GM10847 (cell line): ENCODE results near the gene SCAMP2.

Experiments used
- POLR2A ChIP-seq: IDR thresholded peaks from 2 replicates; pipeline ENCODE4 v1.6.1; 2011; ENCODE audit not compliant: insufficient read length; ENCODE audit errors: extremely low read depth

SCAMP2 gene

DNA sequence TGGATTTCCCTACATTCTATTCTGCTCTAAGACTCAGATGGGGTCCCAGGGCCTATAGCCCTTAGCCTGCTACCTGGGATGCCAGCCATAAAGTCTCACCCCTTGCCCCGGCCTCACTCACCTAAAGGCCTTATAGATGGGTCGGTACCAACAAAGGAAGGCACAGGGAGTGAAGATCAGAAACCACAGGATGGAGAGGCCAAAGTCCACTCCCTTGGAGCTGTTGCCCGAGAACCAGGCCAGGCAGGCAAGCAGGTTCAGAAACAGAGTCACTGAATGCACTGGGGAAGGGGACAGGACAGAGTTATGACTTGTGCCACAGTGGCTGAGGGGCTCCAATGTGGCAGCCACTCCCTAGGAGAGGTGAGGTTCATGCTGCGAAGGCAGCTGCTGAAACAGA lies 22.8 kb downstream of the SCAMP2 start:
- no peak for TF ChIP-seq POLR2A

DNA sequence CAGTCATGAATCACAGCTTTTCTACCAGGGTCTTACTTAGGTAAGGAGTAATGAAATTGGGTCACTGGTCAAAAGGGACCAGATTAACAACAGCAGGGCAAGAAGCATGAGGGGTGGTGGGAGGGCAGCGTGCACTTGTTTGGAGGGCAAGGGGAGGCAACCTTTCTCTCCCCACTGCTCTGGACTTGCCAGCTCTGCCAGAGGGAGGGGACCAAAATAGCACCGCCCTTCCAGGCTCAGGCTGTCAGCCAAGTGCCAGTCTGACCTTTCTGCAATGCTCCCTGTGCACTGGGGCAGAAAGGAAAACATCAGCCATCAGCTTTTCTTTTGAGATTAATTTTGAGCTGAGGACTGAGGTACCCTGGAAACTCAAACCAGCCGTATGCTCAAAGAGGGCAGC lies 25.7 kb downstream of the SCAMP2 start:
- no peak for TF ChIP-seq POLR2A

DNA sequence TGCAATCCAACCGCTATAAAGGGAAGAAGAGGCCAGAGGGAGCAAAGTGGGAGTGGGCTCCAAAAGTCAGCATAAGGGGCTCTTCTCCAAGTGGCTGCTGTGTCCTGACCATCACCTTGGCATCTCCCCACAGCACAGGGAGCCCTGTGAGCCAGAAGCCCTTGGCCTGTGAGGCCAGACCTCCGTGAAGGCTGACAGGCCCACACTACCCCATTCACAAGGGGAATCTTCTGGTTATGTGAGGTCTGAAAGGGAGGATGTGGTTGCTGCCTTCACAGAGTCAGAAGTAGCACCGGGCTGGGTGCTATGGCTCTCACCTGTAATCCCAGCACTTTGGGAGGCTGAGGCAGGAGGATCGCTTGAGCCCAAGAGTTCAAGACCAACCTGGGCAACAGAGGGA lies 27.6 kb downstream of the SCAMP2 start:
- TF ChIP-seq POLR2A, result no peak

DNA sequence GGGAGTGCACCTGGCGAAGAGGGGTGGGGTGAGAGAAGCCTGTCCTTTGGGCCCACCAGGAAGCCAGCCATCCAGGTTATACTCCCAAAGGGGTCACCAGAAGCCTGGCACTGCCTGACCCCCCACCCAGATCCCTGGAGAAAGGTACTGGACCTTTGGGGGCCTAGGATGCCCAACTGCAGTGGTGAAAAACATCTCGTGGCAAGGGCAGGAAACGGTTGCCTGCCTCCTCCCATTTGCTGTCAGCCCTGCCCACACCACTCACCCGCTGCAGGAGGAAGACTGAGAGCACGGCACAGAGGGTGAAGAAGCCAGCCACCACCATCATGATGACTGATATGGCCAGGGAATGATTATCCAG lies 28.0 kb downstream of the SCAMP2 start:
- TF ChIP-seq POLR2A, result no peak

DNA sequence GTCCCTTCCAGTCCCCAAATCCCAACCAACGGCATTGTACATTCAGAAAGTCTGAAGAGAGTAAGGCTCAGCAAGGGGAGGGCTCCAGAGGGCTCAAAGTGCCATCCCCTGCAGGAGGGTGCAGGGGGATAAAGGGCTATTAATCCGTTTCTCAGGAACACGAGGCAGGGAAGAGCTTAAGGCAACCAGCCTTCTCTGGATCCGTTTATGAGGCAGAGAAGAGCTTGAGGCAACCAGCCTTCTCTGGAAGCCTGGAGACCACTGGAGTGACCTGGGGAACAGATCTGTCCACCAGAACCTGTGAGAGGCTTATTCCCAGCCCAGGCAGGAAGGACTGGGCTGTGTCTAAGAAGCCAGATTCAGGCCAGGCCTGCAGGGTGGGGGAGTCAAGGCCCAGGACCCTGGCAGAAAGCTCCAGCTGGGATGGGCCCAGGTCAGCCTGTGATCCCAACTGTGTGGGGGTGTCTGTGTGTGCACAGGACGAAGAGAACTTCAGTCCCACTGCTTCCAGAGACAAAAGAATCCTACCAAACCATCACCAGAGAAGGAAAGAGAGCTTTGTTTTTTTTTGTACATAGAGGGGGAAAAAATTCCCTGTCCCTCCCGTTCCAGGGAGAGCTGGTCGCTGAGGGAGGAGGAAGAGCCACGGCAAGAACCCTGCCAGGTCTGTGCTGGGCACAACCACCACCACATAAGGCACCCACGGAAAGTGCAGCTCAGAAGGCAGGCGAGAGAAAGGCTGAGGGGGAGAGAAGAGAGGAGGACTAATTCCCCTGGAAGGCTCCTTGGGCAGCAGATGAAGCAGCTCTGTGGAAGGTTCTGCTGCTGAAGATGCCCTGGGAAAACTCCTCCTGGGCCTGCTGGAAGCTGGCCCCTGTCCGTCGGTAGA lies 28.6 kb downstream of the SCAMP2 start:
- no peak for TF ChIP-seq POLR2A

DNA sequence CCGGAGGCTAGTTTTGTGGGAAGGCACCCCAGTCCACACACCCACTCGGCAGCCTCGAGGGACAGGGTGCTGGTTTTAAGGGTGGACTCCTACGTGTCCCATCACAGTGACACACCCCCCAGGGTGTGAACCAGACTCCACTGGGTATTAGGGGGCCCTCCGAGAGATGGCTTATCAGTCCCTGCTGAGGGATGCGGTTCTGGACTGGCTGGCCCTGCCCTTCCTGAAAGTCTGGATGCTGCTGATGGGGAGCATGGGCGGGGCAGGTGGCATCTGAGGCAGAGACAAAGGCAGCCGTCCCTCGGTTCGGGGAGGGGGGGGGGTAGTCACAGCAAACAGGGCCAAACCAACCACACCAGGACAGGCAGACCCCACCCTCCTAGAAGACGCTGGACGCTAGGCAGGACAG lies 29.3 kb downstream of the SCAMP2 start:
- TF ChIP-seq POLR2A, result no peak

DNA sequence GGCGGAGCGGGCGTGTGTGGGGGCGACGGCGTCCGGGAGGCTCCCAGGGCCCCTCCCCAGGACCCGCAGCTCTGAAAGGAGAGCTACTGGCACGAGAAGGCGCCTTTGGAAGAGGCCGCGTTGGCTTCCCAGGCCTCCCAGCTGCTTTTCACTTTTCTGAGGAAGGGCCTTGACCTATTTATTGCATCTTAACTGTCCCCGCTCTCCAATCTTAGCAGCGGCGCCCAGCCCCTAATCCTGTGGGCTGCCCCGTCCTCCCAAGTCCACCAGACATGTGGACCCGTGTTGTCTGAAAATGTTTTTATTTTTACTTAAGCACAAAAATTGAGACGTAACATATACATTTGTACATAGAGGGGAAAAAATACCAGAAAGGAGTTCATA lies 29.7 kb downstream of the SCAMP2 start:
- TF ChIP-seq POLR2A, result no peak

DNA sequence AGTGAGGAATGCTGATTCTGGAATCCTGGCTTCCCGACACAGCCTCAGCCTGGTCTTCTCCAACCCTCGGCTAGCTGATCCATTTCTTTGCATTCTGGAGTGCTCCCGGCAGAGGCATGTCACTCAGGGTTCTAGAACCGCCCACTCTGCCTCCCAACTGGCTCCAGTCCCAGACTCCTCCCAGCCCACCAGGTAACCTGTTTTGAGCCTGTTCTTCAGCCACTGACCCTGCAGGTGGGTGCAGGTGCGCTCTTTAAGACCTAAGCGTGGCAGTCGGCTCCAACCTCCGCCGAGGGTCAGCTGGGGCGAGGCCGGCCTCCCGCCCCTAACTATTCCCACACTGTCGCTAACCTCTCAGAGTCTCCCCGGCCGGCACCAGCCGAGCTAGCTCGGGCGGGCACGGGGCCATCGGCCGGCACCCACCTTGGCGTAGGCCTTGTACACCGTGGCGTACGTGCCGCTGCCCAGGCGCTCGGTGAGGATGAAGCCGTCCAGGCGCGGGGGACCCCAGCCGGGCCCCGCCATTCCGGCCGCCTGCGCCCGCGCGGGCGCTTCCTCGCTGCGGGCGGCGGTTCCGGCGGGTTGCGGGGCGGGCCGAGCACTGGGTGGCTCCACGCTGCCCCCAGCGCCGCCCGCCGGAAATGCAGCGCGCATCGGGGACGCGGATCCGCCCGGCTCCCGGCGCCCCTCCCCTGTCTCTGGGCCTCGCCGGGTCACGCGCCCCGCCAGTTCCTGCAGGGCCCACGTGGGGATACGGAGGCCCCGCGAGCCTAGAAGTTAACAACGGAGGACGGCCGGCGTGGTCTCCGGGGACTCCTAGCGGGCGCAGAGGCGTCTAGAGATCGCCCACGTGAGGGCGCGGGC lies 30.4 kb downstream of the SCAMP2 start, which contains the start of gene ULK3:
Gene ULK3, minus strand, starts transcription at position 576 of the 864 bp plus-strand sequence. Its CDS starts 51 bp downstream, at position 525.
- TF ChIP-seq POLR2A, result peak; percentile 42

DNA sequence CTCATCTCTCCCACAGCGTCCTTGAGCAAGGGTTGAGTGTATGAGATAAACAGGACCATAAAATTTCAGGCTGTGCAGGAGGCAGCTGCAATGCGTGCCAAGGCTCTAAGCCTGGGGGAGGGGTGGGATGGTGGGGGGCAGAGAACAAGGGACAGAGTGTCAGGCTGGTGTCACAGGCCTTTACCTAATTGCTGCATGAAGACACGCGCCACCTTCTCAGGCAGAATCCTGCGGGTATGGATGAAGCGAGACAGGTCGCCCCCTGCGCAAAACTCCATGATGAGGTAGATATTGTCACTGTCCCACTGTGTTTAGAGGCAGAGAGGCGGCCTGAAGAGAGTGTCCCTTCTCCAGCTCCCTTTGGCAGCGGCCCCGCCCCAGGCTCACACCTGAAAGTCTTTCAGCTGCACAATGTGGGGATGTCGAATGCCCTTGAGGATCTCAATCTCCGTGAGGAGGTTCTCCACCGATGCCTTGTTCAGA lies 31.2 kb downstream of the SCAMP2 start:
- TF ChIP-seq POLR2A, result no peak

DNA sequence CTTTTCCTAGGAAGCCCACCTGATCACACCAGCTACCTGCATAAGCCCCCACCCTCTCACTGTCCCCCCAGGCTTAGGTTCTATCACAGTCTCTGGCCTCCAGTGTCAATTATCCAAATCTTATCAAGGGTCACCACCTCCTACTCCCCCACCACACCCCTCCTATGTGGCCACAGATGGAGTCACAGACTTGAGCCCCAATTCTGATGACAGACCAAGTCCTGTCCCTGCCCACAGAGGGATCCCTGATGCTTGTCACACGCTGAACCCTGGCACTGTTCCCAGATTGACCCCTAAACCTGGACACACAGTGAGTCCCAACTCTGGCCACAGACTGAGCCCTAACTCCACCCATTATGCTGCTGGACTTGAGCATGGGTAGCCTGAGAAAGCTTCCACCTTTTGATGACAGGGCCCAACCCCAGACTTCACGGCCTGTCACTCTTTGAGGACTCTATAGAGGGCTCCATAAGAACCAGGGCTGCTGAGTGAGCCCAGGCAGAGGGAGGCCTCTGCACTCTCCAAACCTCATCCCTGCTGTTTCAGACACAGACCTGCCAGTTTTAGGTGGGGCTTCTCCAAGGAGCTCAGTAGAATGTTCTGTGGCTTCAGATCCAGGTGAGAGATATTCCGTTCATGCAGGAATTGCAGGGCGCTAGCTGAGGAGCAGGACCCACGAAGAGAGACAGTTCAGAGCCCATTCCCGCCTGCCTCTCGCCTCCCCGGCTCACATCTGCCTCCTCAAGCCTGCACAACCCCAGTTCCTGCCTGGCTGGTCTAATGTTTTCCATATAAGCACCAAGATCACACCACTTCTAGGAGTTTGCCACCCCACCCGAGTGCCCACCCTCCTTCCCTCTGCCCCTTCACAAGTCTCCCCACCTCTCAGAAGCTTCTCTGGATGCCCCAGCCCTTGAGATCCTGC lies 32.1 kb downstream of the SCAMP2 start:
- no peak for TF ChIP-seq POLR2A

DNA sequence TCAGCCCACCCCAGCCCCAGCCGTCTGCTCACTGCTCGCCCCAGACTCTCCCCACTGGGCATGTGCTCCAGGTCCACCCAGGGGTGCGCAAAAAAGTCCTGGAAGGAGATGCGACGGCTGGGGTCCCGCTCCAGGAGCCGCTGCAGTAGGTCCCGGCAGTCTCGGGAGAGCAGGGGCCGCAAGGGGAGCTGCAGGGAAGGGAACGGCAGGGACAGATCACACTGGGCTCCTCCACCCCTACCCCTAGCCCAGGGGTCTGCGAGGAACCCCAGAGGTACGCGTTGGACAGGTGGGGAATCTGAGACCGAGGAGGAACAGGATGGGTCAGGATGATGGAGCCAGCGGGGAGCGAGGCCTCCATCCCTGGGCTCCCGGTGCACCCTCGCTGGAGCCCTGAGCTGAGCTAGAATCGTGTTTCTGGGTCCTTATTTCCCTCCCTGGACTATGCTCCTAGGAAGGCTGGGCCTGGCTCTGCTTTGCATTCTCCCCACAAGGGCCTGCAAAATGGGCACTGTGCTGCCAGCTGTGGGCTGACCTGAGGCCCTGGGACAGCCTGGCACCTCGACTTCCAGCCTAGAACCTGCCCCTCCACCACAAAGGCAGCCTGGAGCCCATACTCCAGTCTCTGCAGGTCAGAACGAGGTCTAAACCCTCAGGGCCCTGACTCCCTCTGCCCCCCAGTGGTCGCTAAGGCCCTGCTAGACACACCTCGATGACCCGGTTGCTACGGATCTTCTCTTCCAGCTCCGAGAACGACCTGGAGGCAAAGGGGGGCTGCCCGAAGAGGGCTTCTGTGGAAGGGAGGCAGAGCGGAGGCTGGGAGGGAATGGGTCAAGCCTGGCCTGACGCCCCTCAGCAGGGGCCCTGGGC lies 33.4 kb downstream of the SCAMP2 start:
- TF ChIP-seq POLR2A, result no peak

DNA sequence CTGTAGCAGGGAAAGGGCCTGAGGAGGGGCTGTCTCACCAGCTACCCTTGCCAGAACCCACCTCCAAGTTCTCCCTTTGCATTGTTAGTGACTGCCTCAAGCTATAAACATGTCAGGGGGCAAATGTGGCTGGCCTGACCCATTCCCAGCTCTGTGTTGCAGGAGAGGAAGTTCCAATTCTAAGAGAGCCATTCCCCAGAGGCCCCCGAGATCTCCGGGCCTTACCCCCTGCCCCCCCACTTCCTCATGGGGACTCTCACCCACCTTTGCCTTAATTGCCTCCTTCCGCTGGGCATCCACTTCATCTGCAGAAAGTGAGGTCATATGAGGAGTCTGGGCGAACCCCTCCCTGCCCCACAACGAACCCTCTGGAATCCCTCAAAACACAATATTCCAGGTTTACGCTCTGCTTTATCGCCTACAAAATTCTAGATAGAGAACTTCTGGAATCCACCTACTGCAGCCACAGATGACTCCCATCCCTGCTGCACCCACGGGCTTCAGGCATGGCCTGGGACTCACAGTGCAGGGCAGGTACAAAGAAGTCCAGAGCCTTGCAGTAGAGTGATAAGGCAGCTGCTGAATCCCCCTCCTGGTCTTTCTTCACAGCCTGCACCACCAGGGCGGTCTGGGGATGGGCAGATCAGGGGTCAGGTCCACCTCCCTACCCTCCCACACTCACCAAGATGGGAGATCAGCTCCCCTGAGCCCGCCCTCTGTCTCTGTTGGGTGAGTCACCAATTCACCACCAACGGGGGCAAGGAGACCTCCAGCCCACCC lies 34.2 kb downstream of the SCAMP2 start:
- TF ChIP-seq POLR2A, result no peak

DNA sequence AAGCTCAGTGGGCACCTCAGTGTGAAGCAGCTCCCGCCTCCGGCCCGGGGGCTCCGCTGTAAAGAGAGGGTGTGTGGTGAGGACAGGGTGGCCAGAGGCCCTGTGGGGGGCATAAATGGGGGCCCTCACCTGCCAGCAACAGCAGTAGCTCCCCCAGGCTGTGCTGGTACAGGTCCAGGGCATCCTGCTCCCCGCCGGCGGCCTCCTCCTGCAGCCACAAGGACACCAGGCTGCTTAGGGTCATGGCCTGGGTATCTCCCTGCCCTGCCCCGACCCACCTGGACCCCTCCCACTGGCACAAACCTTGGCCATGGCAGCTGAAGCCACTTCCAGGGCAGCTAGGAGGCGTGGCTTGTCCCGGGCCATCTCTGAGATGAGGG lies 35.0 kb downstream of the SCAMP2 start:
- no peak for TF ChIP-seq POLR2A
